Smooth muscle cell (in vitro differentiated cells): ENCODE results near the gene SEMA7A. TPM values are rescaled to one million over a fixed set of nuclear protein-coding genes. Genes with fewer than 3 reads are reported as not detected.

Experiments
- DNase-seq: peaks from one replicate; lab custom pipeline; 2025; ENCODE audit not compliant: unreplicated experiment; lab: John Stamatoyannopoulos, UW
- H2AFZ ChIP-seq: fragments of 200-600 bp; sonication (generic); 2 replicates; pipeline ENCODE4 v1.6.0; 2016; ENCODE audit warnings: antibody characterized with exemption, low read depth, mild to moderate bottlenecking
- H3F3A ChIP-seq: fragments of 200-600 bp; sonication (generic); 2 replicates; pipeline ENCODE4 v1.6.0; 2017; ENCODE audit warnings: antibody characterized with exemption, low read depth
- H3K27ac ChIP-seq: fragments of 200-600 bp; sonication (generic); 2 replicates; pipeline ENCODE4 v1.5.1; 2016; ENCODE audit warnings: low read depth, mild to moderate bottlenecking
- H3K27me3 ChIP-seq: fragments of 200-600 bp; sonication (generic); 2 replicates; pipeline ENCODE4 v1.6.1; 2016; ENCODE audit warnings: low read depth, mild to moderate bottlenecking
- H3K36me3 ChIP-seq: fragments of 200-600 bp; sonication (generic); 2 replicates; pipeline ENCODE4 v1.5.1; 2016; ENCODE audit warnings: low read depth
- H3K4me1 ChIP-seq: fragments of 200-600 bp; sonication (generic); 2 replicates; pipeline ENCODE4 v1.5.1; 2016; ENCODE audit warnings: low read depth
- H3K4me2 ChIP-seq: fragments of 200-600 bp; sonication (generic); 2 replicates; pipeline ENCODE4 v1.6.0; 2016; ENCODE audit warnings: mild to moderate bottlenecking
- H3K4me3 ChIP-seq: fragments of 200-600 bp; sonication (generic); 2 replicates; pipeline ENCODE4 v1.5.1; 2016; ENCODE audit warnings: mild to moderate bottlenecking
- H3K79me2 ChIP-seq: fragments of 200-600 bp; sonication (generic); 2 replicates; pipeline ENCODE4 v1.6.0; 2016; ENCODE audit warnings: low read depth, mild to moderate bottlenecking
- H3K9ac ChIP-seq: fragments of 200-600 bp; sonication (generic); 2 replicates; pipeline ENCODE4 v1.6.0; 2016; ENCODE audit warnings: low read depth
- H3K9me3 ChIP-seq: fragments of 200-600 bp; sonication (generic); replicated peaks from 2 replicates; pipeline ENCODE4 v1.5.1; 2016; ENCODE audit warnings: low read depth
- H4K20me1 ChIP-seq: fragments of 200-600 bp; sonication (generic); 2 replicates; pipeline ENCODE4 v1.6.0; 2016; ENCODE audit warnings: low read depth
- CTCF ChIP-seq: fragments of 200-600 bp; sonication (generic); IDR thresholded peaks from 2 replicates; pipeline ENCODE4 v1.5.1; 2017; ENCODE audit warnings: borderline replicate concordance, mild to moderate bottlenecking, antibody characterized with exemption; ENCODE audit not compliant: insufficient read depth, poor library complexity, severe bottlenecking
- WGBS: methylation state at CpG from one replicate; pipeline ENCODE4 v1.1.7; 2016; ENCODE audit warnings: low lambda C conversion rate; 5-methylcytosine and 5-hydroxymethylcytosine counted together
- polyA plus RNA-seq: library from polyadenylated mRNA; unstranded; fragments of >200 nt; fragmentation: Nextera tagmentation; extraction: Ambion mirVana; gene quantifications from 2 replicates; pipeline ENCODE4 v1.2.1, GENCODE V29; 2016
- total RNA-seq: library from RNA; depleted of rRNA; stranded (reverse); fragments of >200 nt; gene quantifications from 2 replicates; pipeline ENCODE4 v1.2.3, GENCODE V29; 2014

Gene SEMA7A
- total and polyA plus RNA-seq, 2 experiments from 2014 or later = 9.3 to 44.5 TPM

GRCh38 chr15:74445816-74446763, 12.3 kb upstream of the SEMA7A start:
- H3F3A ChIP-seq = no peaks in the 10 kb centered on the region
- H2AFZ ChIP-seq = no peak overlapping the region
- H3K9ac ChIP-seq = no peak overlapping the region
- no peak for TF ChIP-seq CTCF
- H3K27me3 ChIP-seq = no peaks in the 10 kb centered on the region
- H3K27ac ChIP-seq = no peak overlapping the region
- H3K4me3 ChIP-seq = no peak overlapping the region
- 96% methylated on average over 9 of the region's 9 CpGs for WGBS
- H3K79me2 ChIP-seq = no peaks in the 10 kb centered on the region
- peaks cover 7% of the 10 kb centered on the region for H3K4me1 ChIP-seq
- H3K36me3 ChIP-seq = no peaks in the 10 kb centered on the region
- H4K20me1 ChIP-seq = no peaks in the 10 kb centered on the region
- H3K4me2 ChIP-seq = no peak overlapping the region
- H3K9me3 ChIP-seq = no peaks in the 10 kb centered on the region
- no peak for DNase-seq

GRCh38 chr15:74444106-74445062, 10.6 kb upstream of the SEMA7A start:
- Histone ChIP-seq H3K27ac (no peak overlapping the region), H3K4me1 (peaks cover 7% of the 10 kb centered on the region), H3K9me3 (no peaks in the 10 kb centered on the region), H3K36me3 (no peaks in the 10 kb centered on the region), H3K27me3 (no peaks in the 10 kb centered on the region), H3K4me2 (no peak overlapping the region), H2AFZ (no peak overlapping the region), H3K9ac (no peak overlapping the region), H3K79me2 (no peaks in the 10 kb centered on the region), H3F3A (no peaks in the 10 kb centered on the region), H4K20me1 (no peaks in the 10 kb centered on the region), H3K4me3 (no peak overlapping the region)
- no peak for TF ChIP-seq CTCF
- no peak for DNase-seq
- WGBS = 90% methylated on average over 8 of the region's 8 CpGs

- WGBS = 73% methylated on average over 14 of the region's 14 CpGs
- no peak overlapping the region for H3K27ac ChIP-seq
Observed at GRCh38 chr15:74443100-74443909, 9.5 kb upstream of the SEMA7A start.

More at GRCh38 chr15:74443100-74443909, 9.5 kb upstream of the SEMA7A start:
- no peak overlapping the region for H3K9ac ChIP-seq
- no peaks in the 10 kb centered on the region for H3K9me3 ChIP-seq
- H3K4me3 ChIP-seq = no peak overlapping the region
- no peaks in the 10 kb centered on the region for H3F3A ChIP-seq
- DNase-seq = no peak
- H3K4me1 ChIP-seq = peaks cover 7% of the 10 kb centered on the region
- no peak for TF ChIP-seq CTCF
- no peak overlapping the region for H3K4me2 ChIP-seq
- H3K79me2 ChIP-seq = no peaks in the 10 kb centered on the region
- H4K20me1 ChIP-seq = no peaks in the 10 kb centered on the region
- no peaks in the 10 kb centered on the region for H3K36me3 ChIP-seq
- H3K27me3 ChIP-seq = no peaks in the 10 kb centered on the region
- no peak overlapping the region for H2AFZ ChIP-seq
